ENCODE data around the gene PADI6.

GRCh38 chr1:17400725-17401341 is 28.8 kb downstream of the PADI6 start:
- TF ChIP-seq EZH2 (IDR thresholded peaks at IDR 0.05; ENCODE audit: borderline replicate concordance) (no peak), CTCF (IDR thresholded peaks at IDR 0.05; ENCODE audit: poor library complexity) (no peak)

All from hepatocyte (in vitro differentiated cells).